HG02970 (cell line): ENCODE data around the gene HNRNPC.
"Not testable (repeated sequence)": the region's sequence is repeated elsewhere in the genome, so short reads cannot be mapped to it uniquely, and the experiment has no call there.

ENCODE experiments used
- ATAC-seq: cut with Tn5 transposase; IDR thresholded peaks from one replicate; pipeline ENCODE4 v1.9.1; 2021; ENCODE audit warnings: mild to moderate bottlenecking, moderate library complexity, moderate number of reproducible peaks; ENCODE audit not compliant: unreplicated experiment, low FRiP score

Gene HNRNPC

GRCh38 chr14:21275261-21275858, 6.1 kb upstream of the HNRNPC start:
- ATAC-seq = no peak

DNA sequence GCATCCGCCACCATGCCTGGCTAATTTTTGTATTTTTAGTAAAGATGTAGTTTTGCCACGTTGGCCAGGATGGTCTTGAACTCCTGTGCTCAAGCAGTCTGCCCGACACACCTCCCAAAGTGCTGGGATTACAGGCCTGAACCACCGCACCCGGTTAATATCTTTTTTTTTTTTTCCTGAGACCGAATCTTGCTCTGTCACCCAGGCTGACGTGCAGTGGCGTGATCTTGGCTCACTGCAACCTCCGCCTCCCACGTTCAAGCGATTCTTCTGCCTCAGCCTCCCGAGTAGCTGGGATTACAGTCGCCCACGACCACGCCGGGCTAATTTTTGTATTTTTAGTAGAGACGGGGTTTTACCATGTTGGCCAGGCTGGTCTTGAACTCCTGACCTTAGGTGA, 3.4 kb upstream of the HNRNPC start:
- not testable (repeated sequence) for ATAC-seq

DNA sequence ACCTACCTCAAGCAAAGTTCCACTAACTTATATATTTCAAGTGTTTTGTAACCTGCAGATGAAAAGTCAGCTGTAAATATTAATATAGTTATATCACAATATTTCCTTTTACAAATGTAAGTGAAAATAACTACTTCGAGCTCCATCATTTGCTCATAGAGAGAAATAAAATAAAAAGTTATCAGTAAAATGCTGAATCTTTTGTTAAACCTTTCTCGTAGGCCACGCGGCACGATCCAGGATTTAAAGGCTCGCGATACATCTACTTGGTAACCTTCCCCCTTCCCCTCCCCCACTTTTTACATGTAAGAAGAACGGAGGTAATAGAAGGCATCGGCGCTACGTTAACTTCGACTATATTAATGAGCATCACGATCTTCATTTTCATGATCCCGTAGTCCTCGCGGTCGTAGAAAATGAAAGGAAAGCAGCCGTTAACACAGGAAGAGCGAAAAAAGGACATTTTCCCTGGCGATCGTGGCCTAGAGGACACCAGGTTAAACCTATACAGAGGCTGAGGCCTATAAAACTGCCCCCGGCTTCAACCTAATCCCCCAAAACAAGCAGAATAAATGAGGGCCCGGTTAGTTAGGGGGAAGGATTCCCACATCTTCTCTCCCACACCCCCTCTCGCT, 508 bp downstream of the HNRNPC start:
- ATAC-seq = peak; percentile 1

- no peak for ATAC-seq
These were observed 1.2 kb downstream of the HNRNPC start for GRCh38 chr14:21267886-21268616.

GRCh38 chr14:21267431-21267845, 1.8 kb downstream of the HNRNPC start:
- ATAC-seq = no peak

DNA sequence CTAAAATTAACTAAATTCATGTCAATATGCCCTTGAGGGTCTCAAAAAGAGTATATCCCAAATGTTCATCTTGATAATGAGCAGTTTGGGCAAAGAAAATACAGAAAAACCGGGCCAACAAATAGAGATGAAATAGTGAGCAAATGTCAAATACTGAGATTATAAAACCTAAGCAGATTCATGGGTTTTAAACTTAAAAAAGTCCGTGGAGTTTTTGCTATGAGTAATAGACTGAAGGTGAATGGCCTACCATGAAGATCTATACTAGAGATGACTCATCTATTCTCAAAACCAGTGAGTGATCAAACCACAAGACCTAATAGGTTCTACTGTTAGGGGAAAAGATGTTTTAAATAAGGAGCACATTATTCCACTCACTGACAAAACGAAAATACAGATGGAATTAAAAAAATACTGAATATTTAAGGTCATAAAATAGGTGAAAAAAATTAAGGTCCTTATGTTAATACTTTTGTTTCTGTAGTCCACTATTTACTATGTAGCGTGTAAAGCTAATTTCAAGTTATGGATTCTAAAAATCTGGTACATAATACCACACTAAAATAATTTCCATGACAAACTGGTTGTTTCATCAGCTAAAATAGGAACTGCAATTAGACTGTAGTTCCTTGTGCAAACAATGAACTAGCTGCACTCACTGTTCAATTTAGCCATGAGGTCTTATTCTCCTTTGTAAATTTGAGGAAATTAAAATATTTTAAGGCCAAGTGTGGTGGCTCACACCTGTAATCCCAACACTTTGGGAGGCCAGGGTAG, 5.0 kb downstream of the HNRNPC start:
- peak; percentile 52 for ATAC-seq

DNA sequence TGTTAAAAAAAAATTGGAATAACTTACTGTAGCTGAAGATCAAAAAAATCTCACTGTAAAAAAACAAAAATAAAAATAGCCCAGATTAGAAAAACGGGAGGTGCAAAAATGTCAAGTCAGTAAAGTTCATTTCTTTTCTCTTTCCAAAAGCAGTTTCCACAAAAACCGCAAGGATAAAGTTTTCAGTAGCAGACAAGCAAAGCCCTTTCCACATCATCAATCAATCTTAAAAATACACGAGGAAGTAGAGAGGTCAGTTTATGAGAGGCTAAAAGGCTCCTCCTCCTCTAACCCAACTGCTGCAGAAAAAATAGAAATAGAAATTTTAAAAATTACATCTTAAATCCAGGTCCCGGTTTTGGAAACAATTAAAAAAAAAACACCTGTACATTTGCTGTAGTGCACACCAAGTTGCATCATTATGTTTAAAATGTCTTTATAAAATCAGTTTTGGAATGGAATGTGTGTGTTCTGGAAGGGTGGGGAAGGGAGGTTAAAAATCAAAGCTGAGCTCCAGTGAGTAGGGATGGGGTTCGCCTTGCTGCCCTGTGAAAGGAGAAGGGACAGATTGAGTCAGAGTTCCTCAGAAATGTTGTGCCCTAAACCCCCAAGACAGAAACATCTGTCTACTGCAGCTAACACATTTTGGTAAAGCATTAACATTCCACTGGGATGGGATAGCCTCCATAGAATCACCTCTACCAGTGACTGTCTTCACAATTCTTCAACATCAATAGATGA, 5.8 kb downstream of the HNRNPC start:
- ATAC-seq = no peak

DNA sequence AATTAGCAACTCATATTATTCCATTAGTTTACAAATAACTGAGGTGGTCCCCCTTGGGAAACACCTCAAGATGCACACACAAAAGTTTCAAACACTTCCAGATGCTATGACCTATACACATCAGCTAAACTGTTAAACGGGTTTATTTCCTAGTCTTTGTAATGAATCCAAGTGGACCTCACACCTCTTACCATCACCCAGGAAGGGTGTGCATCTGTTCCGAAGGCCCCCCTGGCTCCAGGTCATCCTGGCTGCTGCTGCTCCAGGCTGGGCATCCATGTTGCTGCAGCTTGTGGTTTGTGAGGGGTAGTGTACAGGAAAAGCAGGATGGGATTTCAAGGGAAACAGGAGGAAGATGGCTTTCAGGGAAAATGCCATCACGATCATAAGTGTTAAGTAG, 6.8 kb downstream of the HNRNPC start:
- no peak for ATAC-seq

DNA sequence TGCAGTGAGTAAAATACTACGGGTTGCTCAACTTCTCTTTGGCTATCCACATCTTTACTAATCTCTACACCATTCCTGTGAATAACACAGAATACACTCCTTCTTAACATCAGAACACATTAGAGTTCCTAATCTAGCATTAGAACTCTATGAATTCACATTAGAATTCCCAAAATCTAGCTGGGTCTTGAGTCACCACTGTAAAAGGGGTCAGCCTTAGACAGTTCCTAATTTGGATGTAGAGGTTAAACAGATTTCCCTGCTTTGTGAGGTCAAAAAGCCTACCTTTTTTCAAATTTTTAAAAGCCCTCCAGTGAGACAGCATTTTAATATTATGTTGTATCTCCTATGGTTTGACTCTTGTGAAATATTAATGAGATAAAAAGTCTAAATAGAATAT, 7.4 kb downstream of the HNRNPC start:
- ATAC-seq = no peak

DNA sequence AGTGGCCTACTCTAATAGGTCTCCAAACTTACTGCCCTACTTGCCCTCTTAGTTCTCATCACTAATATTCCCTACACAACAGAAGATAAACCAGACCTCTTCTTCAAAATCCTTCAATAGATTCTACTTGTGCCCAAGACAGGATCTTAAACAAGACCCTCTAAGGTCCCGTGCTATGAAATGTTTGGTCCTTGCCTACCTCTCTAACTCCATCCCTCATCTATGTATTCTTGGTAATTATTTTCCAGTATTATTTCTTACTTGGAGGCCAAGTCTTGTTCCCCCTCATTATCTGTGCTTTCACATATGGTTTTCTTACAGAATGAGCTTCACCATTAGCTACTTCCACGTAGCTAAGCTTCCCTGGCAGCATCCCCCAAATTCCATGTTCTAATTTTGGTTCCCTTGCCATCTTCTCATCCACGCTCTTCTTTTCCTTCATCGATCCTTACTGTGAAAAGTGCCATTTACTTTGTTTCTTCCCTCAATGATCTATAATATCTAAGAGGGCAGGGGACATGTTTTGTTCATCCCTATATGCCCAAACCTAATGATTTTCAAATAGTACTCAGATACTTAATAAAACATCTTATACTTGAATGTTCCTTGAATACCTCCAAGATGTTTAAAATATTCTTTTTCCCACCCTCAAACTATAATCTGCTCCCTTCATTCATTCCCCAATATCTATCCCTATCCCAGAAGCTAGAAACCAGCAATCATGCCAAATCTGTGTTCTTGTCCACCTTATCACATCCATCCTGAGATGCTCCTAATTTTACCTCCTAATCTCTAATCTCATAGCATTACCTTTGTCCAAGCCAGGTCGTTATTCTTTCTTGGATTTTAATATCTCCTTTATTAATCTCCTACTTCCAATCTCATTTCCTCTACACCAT, 10.1 kb downstream of the HNRNPC start:
- no peak for ATAC-seq

DNA sequence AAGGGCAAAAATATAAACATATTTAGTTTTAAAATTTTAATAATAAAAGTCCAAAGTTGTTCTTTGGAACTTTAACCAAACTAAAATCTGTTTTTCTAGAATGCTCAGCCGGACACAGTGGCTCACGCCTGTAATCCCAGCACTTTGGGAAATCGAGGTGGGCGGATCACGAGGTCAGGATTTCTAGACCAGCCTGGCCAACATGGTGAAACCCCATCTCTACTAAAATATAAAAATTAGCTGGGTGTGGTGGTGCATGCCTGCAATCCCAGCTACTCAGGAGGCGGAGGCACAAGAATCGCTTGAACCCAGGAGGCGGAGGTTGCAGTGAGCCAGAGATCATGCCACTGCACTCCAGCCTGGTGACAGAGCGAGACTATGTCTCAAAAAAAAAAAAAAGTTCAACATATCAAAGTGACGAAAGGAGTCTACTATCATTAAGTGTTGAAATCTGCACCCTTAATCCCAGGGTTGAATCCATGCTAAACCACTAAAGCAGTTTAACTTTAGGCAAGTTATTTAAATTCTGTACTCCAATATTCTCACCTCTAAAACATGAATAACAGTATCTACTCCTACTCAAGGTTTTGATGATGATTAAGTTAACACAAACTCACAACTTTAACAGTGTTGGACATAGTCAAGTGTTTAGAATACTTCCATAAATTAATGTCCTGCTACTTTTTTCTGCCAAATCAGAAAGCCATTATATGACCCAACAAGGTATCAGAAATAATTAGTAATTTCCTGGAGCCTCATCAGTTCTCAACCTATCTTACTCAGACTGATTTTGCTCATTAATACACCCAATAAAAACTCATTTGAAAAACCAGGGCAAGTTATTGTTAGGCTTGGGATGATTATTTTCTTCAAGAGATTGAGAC, 11.0 kb downstream of the HNRNPC start:
- ATAC-seq = no peak

DNA sequence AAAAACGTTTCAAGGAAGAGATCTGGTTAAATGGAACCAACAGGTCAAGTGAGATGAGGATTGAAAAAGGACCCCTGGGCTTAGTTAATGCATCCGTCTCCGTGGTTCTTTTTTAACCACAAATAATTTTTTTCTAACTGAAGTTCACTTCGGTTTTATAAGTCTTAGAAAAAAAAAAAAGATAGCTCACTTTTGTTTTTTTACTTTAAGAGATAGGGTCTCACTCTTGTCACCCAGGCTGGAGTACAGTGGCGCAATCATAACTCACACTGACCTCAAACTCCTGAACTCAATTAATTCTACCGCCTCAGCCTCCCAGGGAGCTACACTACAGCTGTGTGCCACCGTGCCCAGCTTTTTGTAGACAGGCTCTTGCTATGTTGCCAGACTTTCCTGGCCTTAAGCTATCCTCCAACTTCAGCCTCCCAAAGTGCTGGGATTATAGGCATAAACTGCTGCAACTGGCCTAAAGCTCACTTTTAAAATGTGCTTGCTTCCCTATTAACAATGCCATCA, 11.8 kb downstream of the HNRNPC start:
- ATAC-seq = no peak

GRCh38 chr14:21256539-21257393, 12.5 kb downstream of the HNRNPC start:
- no peak for ATAC-seq

DNA sequence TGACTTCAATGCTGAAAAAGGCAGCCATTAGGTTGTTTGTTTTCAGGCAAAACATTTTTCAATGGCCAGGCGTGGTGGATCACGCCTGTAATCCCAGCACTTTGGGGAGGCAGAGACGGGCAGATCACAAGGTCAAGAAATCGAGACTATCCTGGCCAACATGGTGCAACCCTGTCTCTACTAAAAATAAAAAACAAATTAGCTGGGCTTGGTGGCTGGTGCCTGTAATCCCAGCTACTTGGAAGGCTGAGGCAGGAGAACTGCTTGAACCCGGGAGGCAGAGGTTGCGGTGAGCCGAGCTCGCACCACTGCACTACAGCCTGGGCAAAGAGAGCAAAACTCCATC, 13.2 kb downstream of the HNRNPC start:
- not testable (repeated sequence) for ATAC-seq

GRCh38 chr14:21255385-21256101, 13.7 kb downstream of the HNRNPC start:
- ATAC-seq = no peak

DNA sequence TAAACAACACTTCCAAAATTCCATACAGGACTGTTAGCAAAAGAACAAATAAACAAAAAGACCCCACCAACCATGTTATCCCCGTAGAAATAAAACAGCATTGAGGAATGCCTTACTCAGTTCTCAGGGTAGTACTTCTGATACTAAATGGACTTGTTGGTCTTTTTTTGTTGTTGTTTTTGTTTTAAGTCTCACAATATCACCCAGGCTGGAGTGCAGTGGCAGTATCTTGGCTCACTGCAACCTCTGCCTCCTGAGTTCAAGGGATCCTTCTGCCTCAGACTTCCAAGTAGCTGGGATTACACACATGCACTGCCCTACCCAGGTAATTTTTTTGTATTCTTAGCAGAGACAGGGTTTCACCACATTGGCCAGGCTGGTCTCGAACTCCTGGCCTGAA, 17.1 kb downstream of the HNRNPC start:
- ATAC-seq = no peak

DNA sequence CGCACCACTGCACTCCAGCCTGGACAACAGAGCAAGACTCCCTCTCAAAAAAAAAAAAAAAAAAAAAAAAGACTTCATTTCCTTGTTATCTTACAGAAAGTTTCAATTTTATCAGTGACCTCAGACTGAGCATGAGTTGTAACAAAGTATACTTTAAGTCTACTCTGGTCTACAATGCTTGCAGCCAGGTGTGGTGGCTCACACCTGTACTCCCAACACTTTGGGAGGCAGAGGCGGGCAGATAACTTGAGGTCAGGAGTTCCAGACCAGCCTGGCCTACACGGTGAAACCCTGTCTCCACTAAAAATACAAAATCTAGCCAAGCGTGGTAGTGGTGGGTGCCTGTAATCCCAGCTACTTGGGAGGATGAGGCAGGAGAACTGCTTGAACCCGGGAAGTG, 18.0 kb downstream of the HNRNPC start:
- no peak for ATAC-seq
